ENCODE results near the gene OR51A4.

- TF ChIP-seq POLR2A (IDR thresholded peaks at IDR 0.05; ENCODE audit: low read length): no peak
- TF ChIP-seq GATA1 (IDR thresholded peaks at IDR 0.05; ENCODE audit: low read depth, low read length): no peak
Observed at GRCh38 chr11:4922304-4922703, 25.1 kb downstream of the OR51A4 start.

Data from erythroblast (primary cell).